Stimulated activated effector memory CD8-positive, alpha-beta T cell treated with anti-CD3 and anti-CD28 coated beads, Interleukin-12 subunit alpha, Interleukin-12 subunit beta, amount 100 ng/mL, for 72 hours (primary cell): ENCODE results near the gene NEMP2.
"Not testable (repeated sequence)": the region's sequence is repeated elsewhere in the genome, so short reads cannot be mapped to it uniquely, and the experiment has no call there.

Source experiments
- ATAC-seq: fragments of 150-1000 bp; cut with Tn5 transposase; 2 replicates; pipeline ENCODE4 v1.10.0; 2021
- DNase-seq, 2 donors: peaks; one replicate each; pipeline ENCODE4 v3.0.0; 2021 to 2022; ENCODE audit warnings: low spot score in 2 of 2
- H3K27ac Mint-ChIP-seq: one replicate; pipeline ENCODE4 v1.8.0; 2022; ENCODE audit warnings: mild to moderate bottlenecking, mixed read lengths
- H3K36me3 Mint-ChIP-seq: one replicate; pipeline ENCODE4 v1.8.0; 2022; ENCODE audit warnings: mild to moderate bottlenecking, mixed read lengths
- H3K4me1 Mint-ChIP-seq: one replicate; pipeline ENCODE4 v1.8.0; 2022; ENCODE audit warnings: mixed read lengths
- H3K4me3 Mint-ChIP-seq: one replicate; pipeline ENCODE4 v1.8.0; 2022; ENCODE audit warnings: mild to moderate bottlenecking, mixed read lengths
- H3K9me3 Mint-ChIP-seq: one replicate; pipeline ENCODE4 v1.8.0; 2022; ENCODE audit warnings: mixed read lengths

Gene NEMP2

DNA sequence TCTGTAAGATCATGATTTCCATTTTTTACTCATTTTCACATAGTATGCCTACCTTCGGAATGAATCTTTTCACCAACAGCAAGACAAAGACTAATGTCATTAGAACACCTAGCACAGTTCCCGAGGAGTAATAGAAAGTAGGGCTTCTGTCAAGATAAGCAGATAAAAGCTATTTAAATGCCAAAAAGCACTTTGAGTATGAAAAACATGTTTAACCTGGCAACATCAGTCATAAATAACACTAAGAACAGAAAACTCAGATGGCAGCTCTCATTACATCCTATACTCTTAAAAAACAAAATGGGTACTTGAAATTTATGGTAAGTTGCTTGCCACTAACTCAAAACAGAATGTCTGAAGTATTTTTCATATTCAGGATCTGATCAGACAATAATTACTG is 17.1 kb downstream of the NEMP2 start:
- Mint-ChIP-seq H3K36me3 (peaks cover 66% of the 10 kb centered on the region), H3K27ac (no peak overlapping the region), H3K4me3 (no peak overlapping the region), H3K9me3 (no peaks in the 10 kb centered on the region), H3K4me1 (peaks cover 39% of the 10 kb centered on the region)
- ATAC-seq (no peak), DNase-seq (no peak)

DNA sequence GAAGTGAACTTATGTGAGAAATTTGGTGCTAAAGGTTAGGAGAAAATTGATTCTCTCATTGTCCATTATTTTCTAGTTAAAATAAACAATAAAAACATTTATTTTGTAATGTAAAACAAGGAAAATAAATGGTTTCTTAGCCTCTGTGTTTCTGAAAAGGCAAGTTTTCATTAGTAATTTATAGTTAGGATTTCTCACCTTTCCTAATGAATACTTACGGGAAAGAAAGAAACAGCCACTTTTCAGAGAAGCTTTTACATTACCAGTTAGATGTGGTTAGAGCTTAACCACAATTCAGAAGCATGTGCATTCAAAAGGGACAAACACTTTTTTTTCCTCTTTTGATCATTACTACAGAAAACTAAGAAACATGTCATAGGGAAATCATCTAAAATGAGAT is 18.8 kb downstream of the NEMP2 start:
- Mint-ChIP-seq H3K36me3 (peaks cover 71% of the 10 kb centered on the region), H3K4me3 (no peak overlapping the region), H3K9me3 (no peaks in the 10 kb centered on the region), H3K4me1 (peaks cover 27% of the 10 kb centered on the region), H3K27ac (peak overlapping the region; percentile 39)
- no peak for ATAC-seq
- no peak for DNase-seq

DNA sequence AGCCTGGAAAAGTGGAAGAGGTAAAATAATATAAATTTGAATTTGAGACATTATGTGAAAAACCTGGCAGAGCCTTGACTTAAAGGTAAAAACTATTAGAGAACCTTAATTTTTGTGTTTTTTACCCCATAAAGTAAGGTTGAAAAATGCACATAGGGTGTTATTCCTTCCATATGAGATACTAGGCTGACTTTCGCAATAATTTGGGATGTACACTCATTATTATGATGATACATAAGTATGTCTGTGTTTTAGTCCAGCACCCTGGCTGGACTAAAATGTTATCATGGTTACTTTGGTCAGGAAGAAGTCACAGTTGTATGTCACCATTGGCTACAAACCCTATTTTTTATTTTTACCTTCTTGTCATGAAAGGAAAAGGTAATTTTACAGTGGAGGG is 19.8 kb downstream of the NEMP2 start:
- peaks cover 80% of the 10 kb centered on the region for H3K36me3 Mint-ChIP-seq
- peaks cover 20% of the 10 kb centered on the region for H3K4me1 Mint-ChIP-seq
- H3K27ac Mint-ChIP-seq = no peak overlapping the region
- ATAC-seq (no peak), DNase-seq (no peak)
- H3K4me3 Mint-ChIP-seq = no peak overlapping the region
- no peaks in the 10 kb centered on the region for H3K9me3 Mint-ChIP-seq

DNA sequence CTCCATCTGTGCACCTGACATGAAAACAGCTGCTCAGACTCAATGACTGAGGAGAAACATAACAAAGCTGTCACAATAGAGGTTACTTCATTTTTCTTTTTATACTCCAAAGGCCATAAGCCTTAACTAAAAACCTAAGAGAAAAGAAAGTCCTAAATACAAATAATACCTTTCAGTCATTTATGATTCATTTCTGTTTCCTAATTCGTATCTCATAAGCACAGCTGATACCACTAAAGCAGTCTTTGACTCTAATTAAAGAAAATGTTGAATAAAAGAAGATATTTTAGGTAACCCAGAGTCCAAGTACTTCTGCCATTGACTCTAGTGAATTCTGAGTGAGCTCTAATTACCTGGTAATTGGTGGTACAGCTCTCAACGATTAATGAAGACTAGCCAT is 20.6 kb downstream of the NEMP2 start:
- ATAC-seq (no peak), DNase-seq (no peak)
- no peak overlapping the region for H3K4me3 Mint-ChIP-seq
- H3K4me1 Mint-ChIP-seq = peaks cover 20% of the 10 kb centered on the region
- no peaks in the 10 kb centered on the region for H3K9me3 Mint-ChIP-seq
- H3K36me3 Mint-ChIP-seq = peaks cover 85% of the 10 kb centered on the region
- no peak overlapping the region for H3K27ac Mint-ChIP-seq

DNA sequence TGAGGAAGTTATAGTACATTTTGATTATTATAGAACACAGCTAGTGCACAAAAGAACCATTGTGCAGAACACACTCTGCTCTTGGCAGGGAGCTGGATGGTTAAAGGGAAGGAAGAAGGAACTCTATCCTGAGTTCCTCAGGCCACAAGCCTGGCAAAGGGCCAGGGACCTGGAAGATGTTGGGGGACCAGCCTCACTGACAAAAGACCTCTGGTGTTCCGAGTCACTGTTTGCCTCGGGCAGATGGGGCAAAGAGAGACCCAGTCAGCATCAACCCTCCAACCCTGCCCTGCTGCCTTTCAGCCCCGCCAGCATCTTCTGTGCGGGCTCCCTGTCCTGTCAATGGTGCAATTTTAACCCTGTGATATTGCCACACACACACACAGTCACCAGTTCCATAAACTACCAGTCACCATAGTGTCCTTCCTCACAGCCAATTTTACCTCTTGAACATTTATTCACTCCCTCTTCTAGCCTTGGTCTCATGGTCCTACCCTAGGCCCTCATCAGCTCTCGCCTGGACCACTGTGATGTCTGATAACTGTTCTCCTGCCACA is 21.9 kb downstream of the NEMP2 start:
- H3K27ac Mint-ChIP-seq = no peak overlapping the region
- H3K9me3 Mint-ChIP-seq = no peaks in the 10 kb centered on the region
- ATAC-seq (no peak), DNase-seq (no peak)
- peaks cover 20% of the 10 kb centered on the region for H3K4me1 Mint-ChIP-seq
- peaks cover 87% of the 10 kb centered on the region for H3K36me3 Mint-ChIP-seq
- H3K4me3 Mint-ChIP-seq = no peak overlapping the region

DNA sequence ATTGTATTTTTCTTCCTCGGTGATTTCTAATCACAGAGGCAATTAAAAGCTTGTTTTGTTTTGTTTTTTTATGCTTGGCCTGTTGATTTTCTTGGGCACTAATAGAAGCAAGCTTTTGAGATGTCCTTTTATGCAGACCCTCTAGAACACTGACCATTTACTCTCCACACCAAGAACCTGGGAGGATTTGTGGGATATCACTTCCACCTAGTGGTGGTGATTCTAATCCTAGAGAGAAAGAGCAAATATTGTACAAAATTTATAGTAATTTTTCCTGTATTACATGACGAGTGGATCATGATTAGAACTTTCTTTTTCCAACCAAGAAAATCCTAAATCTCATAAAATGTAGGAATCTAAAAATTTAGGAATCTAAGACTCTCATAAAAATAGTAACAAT is 23.4 kb downstream of the NEMP2 start:
- H3K9me3 Mint-ChIP-seq = no peaks in the 10 kb centered on the region
- H3K4me3 Mint-ChIP-seq = no peak overlapping the region
- no peak for DNase-seq
- no peak overlapping the region for H3K27ac Mint-ChIP-seq
- peaks cover 88% of the 10 kb centered on the region for H3K36me3 Mint-ChIP-seq
- peaks cover 18% of the 10 kb centered on the region for H3K4me1 Mint-ChIP-seq
- ATAC-seq = no peak

DNA sequence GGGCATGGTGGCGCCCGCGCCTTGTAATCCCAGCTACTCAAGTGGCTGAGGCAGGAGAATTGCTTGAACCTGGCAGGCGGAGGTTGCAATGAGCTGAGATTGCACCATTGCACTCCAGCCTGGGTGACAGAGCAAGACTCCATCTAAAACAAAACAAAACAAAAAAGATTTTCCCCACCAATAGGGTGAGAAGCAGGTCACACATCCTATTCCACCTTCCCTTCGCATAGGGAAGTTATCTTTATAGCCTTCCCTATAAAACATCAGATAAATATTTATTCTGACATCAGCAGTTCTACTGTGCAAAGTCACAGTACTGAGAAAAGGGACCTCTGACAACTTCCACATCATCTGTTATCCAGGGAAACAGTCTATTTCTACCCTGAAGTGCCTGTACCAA is 24.6 kb downstream of the NEMP2 start:
- ATAC-seq, H3K9me3 Mint-ChIP-seq, H3K4me3 Mint-ChIP-seq, H3K4me1 Mint-ChIP-seq, DNase-seq: not testable (repeated sequence)
- peak overlapping the region; percentile 34 for H3K27ac Mint-ChIP-seq
- H3K36me3 Mint-ChIP-seq = peaks cover 89% of the 10 kb centered on the region

DNA sequence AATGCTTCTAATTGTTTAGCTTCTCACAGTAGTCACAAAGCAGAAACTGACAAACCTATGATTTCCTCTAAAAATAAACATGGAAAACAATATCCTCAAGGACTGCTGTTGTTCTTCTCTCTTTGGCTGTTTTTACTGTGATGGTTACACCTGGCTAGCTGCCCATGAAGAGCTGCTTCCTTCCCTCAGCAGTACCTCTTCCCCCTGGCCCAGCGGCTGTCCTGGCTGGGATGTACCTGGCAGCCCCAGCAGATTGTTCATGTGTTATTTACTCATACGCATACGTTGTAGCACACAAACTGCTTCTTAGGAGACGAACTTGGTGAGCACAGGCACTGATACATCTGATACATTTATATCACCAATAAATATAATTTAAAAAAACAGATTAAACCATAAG is 27.4 kb downstream of the NEMP2 start:
- no peak for DNase-seq
- peaks cover 4% of the 10 kb centered on the region for H3K4me1 Mint-ChIP-seq
- H3K9me3 Mint-ChIP-seq = no peaks in the 10 kb centered on the region
- no peak overlapping the region for H3K4me3 Mint-ChIP-seq
- peaks cover 78% of the 10 kb centered on the region for H3K36me3 Mint-ChIP-seq
- peak overlapping the region; percentile 70 for H3K27ac Mint-ChIP-seq
- no peak for ATAC-seq

DNA sequence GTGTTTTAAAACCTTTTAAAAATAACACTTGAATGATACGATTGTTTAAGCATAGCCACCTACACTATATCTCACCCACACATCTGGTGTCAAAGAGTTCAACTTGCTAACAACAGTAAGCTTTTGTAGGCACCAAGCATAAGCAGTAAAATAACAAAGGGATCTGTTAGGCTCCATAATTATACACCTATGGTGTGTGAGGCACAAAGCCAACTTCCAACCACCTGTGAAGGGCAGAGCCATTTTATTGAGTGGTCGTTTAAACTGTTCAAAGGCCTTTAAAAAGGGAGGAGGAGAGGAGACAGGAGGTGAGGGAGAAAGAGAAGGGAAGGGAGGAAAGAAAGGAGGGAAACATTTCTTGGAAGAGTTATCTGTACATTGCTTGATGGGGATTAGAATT is 27.9 kb downstream of the NEMP2 start:
- no peaks in the 10 kb centered on the region for H3K9me3 Mint-ChIP-seq
- DNase-seq (no peak), ATAC-seq (no peak)
- peaks cover 83% of the 10 kb centered on the region for H3K36me3 Mint-ChIP-seq
- peak overlapping the region; percentile 70 for H3K27ac Mint-ChIP-seq
- H3K4me3 Mint-ChIP-seq = no peak overlapping the region
- peaks cover 6% of the 10 kb centered on the region for H3K4me1 Mint-ChIP-seq

DNA sequence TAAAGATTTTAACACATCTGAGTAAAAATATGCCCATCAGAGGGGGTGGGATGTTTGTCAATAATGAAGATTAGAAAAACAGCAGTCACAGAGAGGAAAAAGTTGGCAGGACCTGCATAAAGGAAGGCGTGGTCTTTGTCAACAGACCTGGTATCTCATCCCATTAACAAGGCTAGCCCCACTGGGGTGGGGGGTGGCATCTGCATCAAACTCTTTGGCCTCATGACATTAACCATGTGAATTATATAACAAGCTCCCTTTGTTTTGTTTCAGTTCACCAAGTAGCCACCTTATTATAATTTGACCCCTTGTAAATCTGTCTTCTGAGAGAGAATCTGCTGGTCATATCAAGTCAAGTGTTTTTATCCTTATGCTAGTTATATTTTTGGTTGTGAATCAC is 28.8 kb downstream of the NEMP2 start:
- H3K9me3 Mint-ChIP-seq = no peaks in the 10 kb centered on the region
- H3K36me3 Mint-ChIP-seq = peaks cover 87% of the 10 kb centered on the region
- peaks cover 14% of the 10 kb centered on the region for H3K4me1 Mint-ChIP-seq
- peak overlapping the region; percentile 70 for H3K27ac Mint-ChIP-seq
- H3K4me3 Mint-ChIP-seq = no peak overlapping the region
- DNase-seq = no peak
- no peak for ATAC-seq

DNA sequence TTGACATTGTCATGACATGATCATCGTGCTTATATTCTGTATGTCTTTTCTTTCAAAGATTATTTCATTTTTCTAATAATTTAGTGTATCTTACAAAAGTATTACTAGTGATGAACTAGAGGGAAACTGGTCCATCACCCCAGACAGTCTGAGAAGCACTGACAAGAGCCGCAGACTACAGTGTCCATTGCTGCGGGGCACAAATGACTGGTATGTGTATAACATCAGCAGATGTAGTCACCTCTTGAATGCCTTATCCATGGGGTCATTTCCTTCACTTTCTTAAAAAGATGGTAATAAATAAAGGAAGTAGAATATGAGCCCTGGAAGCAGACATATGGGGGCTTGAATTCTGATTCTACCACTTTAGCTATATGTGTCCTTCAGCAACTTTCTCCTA is 29.6 kb downstream of the NEMP2 start:
- peaks cover 14% of the 10 kb centered on the region for H3K4me1 Mint-ChIP-seq
- no peak overlapping the region for H3K4me3 Mint-ChIP-seq
- H3K27ac Mint-ChIP-seq = peak overlapping the region; percentile 8
- H3K36me3 Mint-ChIP-seq = peaks cover 88% of the 10 kb centered on the region
- no peaks in the 10 kb centered on the region for H3K9me3 Mint-ChIP-seq
- ATAC-seq (no peak), DNase-seq (no peak)

DNA sequence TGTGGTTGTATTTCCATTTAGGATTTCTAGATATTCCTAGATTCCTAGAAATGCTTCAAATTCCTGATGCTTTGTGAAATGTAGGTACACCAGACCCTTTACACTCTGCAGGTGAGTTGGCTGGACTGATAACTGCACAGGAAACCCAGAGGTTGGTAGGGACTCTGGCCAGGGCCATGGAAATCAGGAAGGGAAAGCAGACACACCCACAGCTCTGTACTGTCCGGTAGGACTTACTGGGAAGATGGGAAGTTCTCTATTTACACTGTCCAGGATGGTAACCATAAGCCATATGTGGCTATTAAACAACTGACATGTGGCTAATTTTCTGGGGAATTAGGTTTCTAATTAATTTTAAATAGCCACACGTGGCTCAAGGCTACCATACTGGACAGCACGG is 31.4 kb downstream of the NEMP2 start:
- DNase-seq = no peak
- no peak for ATAC-seq
- Mint-ChIP-seq H3K4me1 (peaks cover 14% of the 10 kb centered on the region), H3K27ac (peak overlapping the region; percentile 26), H3K9me3 (no peaks in the 10 kb centered on the region), H3K4me3 (no peak overlapping the region), H3K36me3 (peaks cover 88% of the 10 kb centered on the region)

DNA sequence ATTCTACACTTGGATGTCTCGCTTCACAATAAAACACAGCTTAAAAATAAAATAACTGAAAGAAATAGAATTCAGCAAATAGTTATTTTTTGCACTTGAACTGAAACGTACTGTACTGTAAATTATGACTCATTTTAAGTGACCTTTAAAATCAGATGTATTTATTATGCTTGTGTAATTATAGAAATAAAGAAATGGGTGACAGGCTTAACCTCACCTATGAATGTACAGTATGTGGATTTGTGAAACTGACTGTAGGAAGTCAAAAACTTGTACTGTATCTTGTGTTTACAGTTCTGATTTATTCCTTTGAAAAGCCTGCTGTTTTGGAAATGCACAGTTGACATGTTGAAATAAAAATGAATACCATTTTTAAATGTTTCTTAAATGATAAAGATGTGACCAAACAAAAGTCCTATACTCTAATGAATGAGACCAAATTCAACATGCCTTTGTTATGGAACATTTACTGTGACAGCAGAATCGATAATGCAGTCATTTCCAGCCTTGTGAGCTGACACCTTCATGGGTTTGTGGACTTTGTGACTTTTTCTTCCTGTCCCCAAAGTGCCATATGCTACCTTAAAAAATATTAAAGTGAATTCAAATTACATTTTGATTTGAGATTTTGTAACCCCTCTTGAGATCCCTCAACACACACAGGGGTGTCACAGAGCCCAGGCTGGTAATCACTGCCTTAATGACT is 32.7 kb downstream of the NEMP2 start:
- Mint-ChIP-seq H3K9me3 (no peaks in the 10 kb centered on the region), H3K4me1 (peaks cover 14% of the 10 kb centered on the region), H3K36me3 (peaks cover 86% of the 10 kb centered on the region), H3K27ac (peak overlapping the region; percentile 86), H3K4me3 (no peak overlapping the region)
- DNase-seq = no peak
- peak; percentile 39 for ATAC-seq

DNA sequence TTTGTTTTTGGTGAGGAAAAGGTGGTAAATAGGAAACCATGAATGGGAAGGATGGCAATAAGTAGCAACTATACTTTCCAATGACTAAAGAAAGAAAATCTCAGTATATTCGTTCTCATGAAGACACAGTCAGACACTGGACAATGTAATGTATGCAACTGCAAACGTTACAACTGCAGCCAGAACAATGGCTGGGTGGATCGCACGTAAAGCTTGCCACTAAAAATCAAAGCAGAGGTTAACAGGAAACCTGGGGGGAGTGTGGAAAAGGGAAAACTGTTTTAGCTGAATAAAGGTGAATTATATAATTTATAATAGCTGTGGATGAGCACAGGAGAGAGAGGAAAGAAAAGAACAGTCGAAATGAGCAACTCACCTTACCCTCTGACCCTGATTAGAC is 33.3 kb downstream of the NEMP2 start:
- peak overlapping the region; percentile 86 for H3K27ac Mint-ChIP-seq
- no peak for DNase-seq
- H3K9me3 Mint-ChIP-seq = no peaks in the 10 kb centered on the region
- H3K4me1 Mint-ChIP-seq = peaks cover 14% of the 10 kb centered on the region
- peaks cover 80% of the 10 kb centered on the region for H3K36me3 Mint-ChIP-seq
- no peak for ATAC-seq
- no peak overlapping the region for H3K4me3 Mint-ChIP-seq

DNA sequence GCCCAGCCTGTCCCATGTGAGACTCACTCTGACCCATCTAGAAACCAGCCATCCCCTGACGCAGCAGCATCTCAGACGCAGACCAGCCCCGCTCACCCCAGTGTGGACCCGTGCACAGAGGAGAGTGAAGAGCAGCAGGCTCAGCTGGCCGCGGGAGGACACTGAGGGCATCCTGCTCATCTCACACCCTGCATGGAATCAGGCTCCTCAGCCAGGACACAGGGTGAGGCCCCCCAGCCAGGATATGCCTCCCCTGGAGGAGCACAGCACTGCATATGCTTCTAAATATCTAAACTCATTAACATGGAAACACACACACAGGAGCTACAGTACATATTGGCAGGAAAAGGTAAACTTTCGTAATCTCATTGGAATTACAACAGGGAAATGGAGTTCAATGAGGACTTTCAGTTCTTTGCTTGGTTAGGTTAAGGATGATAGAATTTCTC is 34.4 kb downstream of the NEMP2 start:
- Mint-ChIP-seq H3K27ac (peak overlapping the region; percentile 79), H3K4me3 (no peak overlapping the region), H3K9me3 (no peaks in the 10 kb centered on the region), H3K4me1 (peaks cover 14% of the 10 kb centered on the region), H3K36me3 (peaks cover 72% of the 10 kb centered on the region)
- no peak for ATAC-seq
- DNase-seq = no peak

DNA sequence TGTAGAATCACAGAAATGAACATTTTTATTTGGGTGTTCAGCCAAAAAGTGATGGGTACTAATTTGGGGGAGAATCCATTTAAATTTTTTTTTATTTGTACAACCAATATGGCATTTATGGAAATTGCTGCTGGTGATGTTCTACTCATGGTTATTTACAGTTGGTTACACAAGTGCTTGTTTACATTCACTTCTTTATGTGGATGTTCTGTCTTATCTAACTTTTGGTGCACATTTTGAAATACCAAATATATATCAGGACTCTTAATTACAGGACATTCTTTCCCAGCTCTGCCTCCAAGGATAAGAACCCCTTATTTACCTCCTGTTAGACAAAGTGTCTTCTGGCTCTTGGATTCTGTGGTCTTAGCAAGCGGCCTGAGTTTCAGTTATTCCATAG is 35.2 kb downstream of the NEMP2 start:
- no peak for ATAC-seq
- H3K27ac Mint-ChIP-seq = peak overlapping the region; percentile 79
- DNase-seq = no peak
- no peaks in the 10 kb centered on the region for H3K9me3 Mint-ChIP-seq
- H3K4me1 Mint-ChIP-seq = peaks cover 19% of the 10 kb centered on the region
- H3K4me3 Mint-ChIP-seq = no peak overlapping the region
- peaks cover 69% of the 10 kb centered on the region for H3K36me3 Mint-ChIP-seq
